Prostate gland (tissue), 2 donors: ENCODE data around the gene PSEN1. TPM values are rescaled to one million over a fixed set of nuclear protein-coding genes. Genes with fewer than 3 reads are reported as not detected.

Experiments used
- DNase-seq: peaks from one replicate; pipeline ENCODE4 v3.0.0-alpha.2; 2019; ENCODE audit warnings: low spot score
- H3K27ac ChIP-seq, 2 donors: fragments of 200-600 bp; sonication (generic); 2 replicates each; pipeline ENCODE4 v1.5.1; 2017 to 2019
- H3K27me3 ChIP-seq: fragments of 200-600 bp; sonication (generic); replicated peaks from 2 replicates; pipeline ENCODE4 v1.5.1; 2019; ENCODE audit not compliant: insufficient read depth
- H3K36me3 ChIP-seq, 2 donors: fragments of 200-600 bp; sonication (generic); 1 replicate in 1 of 2; 2 replicates in 1 of 2; pipeline versions ENCODE4 v1.5.1 to v1.8.1; 2017 to 2019
- H3K4me1 ChIP-seq: fragments of 200-600 bp; sonication (generic); replicated peaks from 2 replicates; pipeline ENCODE4 v1.5.1; 2019
- H3K4me3 ChIP-seq, 2 donors: fragments of 200-600 bp; sonication (generic); 2 replicates each; pipeline ENCODE4 v1.5.1; 2017 to 2019
- H3K9me3 ChIP-seq: fragments of 200-600 bp; sonication (generic); 2 replicates; pipeline ENCODE4 v1.5.1; 2017
- CTCF ChIP-seq, 4 experiments: fragments of 200-600 bp in 2 of 4; fragments of 450-650 bp in 2 of 4; sonication (generic) in 2 of 4; IDR thresholded peaks; 1 replicate in 3 of 4; 2 replicates in 1 of 4; pipeline ENCODE4 v1.5.1; 2016 to 2019; ENCODE audit warnings: antibody characterized with exemption in 4 of 4, mild to moderate bottlenecking in 2 of 4, moderate library complexity in 2 of 4
- POLR2A ChIP-seq: fragments of 450-650 bp; IDR thresholded peaks from one replicate; pipeline ENCODE4 v1.6.1; 2016; ENCODE audit warnings: antibody characterized with exemption, mild to moderate bottlenecking
- POLR2AphosphoS5 ChIP-seq: sonication (generic); formaldehyde crosslinking; IDR thresholded peaks from one replicate; pipeline ENCODE4 v1.6.1; 2017; ENCODE audit warnings: antibody characterized with exemption
- WGBS: methylation state at CpG from one replicate; pipeline ENCODE4 v1.1.5; 2018; 5-methylcytosine and 5-hydroxymethylcytosine counted together
- intact Hi-C: fragments of 100-400 bp; cut with DNase I; formaldehyde crosslinking; loops from one replicate; pipeline ENCODE4 v1.14.2; 2022
- total RNA-seq, 2 donors: library from RNA; depleted of rRNA; stranded (reverse); fragments of >200 nt; gene quantifications; one replicate each; pipeline ENCODE4 v1.1.0, GENCODE V29; 2016

The PSEN1 gene
- total RNA-seq, 2 donors from 2014 or later = 46.3 to 61.9 TPM

GRCh38 chr14:73208390-73208789 lies 72.1 kb downstream of the PSEN1 start:
- WGBS = 100% methylated on average over 3 of the region's 3 CpGs
- no peaks in the 10 kb centered on the region for H3K27me3 ChIP-seq
- H3K4me1 ChIP-seq = no peaks in the 10 kb centered on the region
- no peak overlapping the region for H3K4me3 ChIP-seq
- no peak for TF ChIP-seq POLR2AphosphoS5
- TF ChIP-seq POLR2A = no peak
- no peak for TF ChIP-seq CTCF (IDR thresholded peaks at IDR 0.05)
- intact Hi-C loops = no loop called here
- peaks cover 4 to 9% of the 10 kb centered on the region in 2 donors for H3K36me3 ChIP-seq
- no peak overlapping the region for H3K27ac ChIP-seq
- no peak for DNase-seq
- no peaks in the 10 kb centered on the region for H3K9me3 ChIP-seq

- Histone ChIP-seq H3K9me3 (no peaks in the 10 kb centered on the region), H3K4me1 (no peaks in the 10 kb centered on the region), H3K36me3 (peaks cover 4 to 9% of the 10 kb centered on the region in 2 donors), H3K27ac (no peak overlapping the region), H3K27me3 (no peaks in the 10 kb centered on the region), H3K4me3 (no peak overlapping the region)
- WGBS = 99% methylated on average over 8 of the region's 8 CpGs
- TF ChIP-seq CTCF (IDR thresholded peaks at IDR 0.05) = no peak
- TF ChIP-seq POLR2A = no peak
- no peak for TF ChIP-seq POLR2AphosphoS5
- intact Hi-C loops = no loop called here
- DNase-seq = no peak
These were observed 72.5 kb downstream of the PSEN1 start for GRCh38 chr14:73208846-73209245.

- no peak overlapping the region for H3K4me3 ChIP-seq
- no peaks in the 10 kb centered on the region for H3K4me1 ChIP-seq
- DNase-seq = no peak
- peaks cover 4 to 9% of the 10 kb centered on the region in 2 donors for H3K36me3 ChIP-seq
- no peaks in the 10 kb centered on the region for H3K27me3 ChIP-seq
- H3K9me3 ChIP-seq = no peaks in the 10 kb centered on the region
- 54% methylated on average over 2 of the region's 2 CpGs for WGBS
- TF ChIP-seq POLR2A = no peak
- TF ChIP-seq CTCF (IDR thresholded peaks at IDR 0.05) = no peak
- TF ChIP-seq POLR2AphosphoS5 = no peak
- intact Hi-C loops = no loop called here
- no peak overlapping the region for H3K27ac ChIP-seq
These were observed 73.6 kb downstream of the PSEN1 start for GRCh38 chr14:73209953-73210352.

- 92% methylated on average over 7 of the region's 7 CpGs for WGBS
- no peaks in the 10 kb centered on the region for H3K9me3 ChIP-seq
- TF ChIP-seq POLR2AphosphoS5 = no peak
- no peak for TF ChIP-seq POLR2A
- no peak for TF ChIP-seq CTCF (IDR thresholded peaks at IDR 0.05)
- H3K4me1 ChIP-seq = no peaks in the 10 kb centered on the region
- no peaks in the 10 kb centered on the region for H3K27me3 ChIP-seq
- peaks cover 4 to 9% of the 10 kb centered on the region in 2 donors for H3K36me3 ChIP-seq
- no peak for DNase-seq
- no peak overlapping the region for H3K27ac ChIP-seq
- intact Hi-C loops = no loop called here
- H3K4me3 ChIP-seq = no peak overlapping the region
These were observed 75.1 kb downstream of the PSEN1 start for GRCh38 chr14:73211251-73212040.

GRCh38 chr14:73216030-73216429 lies 79.7 kb downstream of the PSEN1 start:
- Histone ChIP-seq H3K4me1 (no peaks in the 10 kb centered on the region), H3K9me3 (no peaks in the 10 kb centered on the region), H3K4me3 (no peak overlapping the region), H3K27ac (no peak overlapping the region), H3K36me3 (peaks cover 0 to 8% of the 10 kb centered on the region in 2 donors), H3K27me3 (no peaks in the 10 kb centered on the region)
- TF ChIP-seq POLR2AphosphoS5 (no peak), POLR2A (no peak), CTCF (IDR thresholded peaks at IDR 0.05) (no peak)
- intact Hi-C loops = no loop called here
- 91% methylated on average over 2 of the region's 2 CpGs for WGBS
- DNase-seq = no peak
